CD4-positive, alpha-beta T cell treated with Interferon gamma for 1 hour (primary cell): ENCODE measurements around the gene CNIH3.

Source experiments
- DNase-seq: peaks from one replicate; pipeline ENCODE4 v3.0.0-alpha.2; 2020

CNIH3 gene

DNA sequence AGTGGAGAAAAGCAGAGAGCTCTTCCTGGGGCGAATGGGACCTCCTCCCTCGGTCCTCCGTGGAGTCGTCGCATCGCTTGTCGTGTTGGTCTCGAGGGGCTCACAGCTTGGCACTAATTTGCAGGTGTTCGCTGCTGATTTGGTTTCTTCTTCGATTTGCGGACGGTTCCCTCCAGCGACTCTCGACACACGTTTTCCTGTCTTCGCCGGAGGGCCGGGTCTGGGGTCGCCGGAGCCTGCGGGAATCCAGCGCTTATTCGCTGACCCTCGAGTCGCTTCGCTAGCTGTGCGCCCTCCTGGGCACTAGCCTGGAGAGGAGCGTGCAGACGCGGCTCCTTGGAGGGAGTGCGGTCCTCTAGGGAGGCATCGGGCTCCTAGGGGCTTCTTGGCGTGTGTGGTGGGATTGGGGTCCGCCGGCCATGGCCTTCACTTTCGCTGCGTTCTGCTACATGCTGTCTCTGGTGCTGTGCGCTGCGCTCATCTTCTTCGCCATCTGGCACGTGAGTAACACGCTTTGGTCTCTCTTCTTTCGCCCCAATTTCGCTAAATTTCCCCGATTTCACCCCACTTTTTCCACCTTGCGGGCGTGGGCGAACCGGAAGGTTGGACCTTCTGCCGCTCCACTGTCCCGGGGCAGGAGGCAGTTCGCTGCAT, 766 bp downstream of the CNIH3 start:
- no peak for DNase-seq

DNA sequence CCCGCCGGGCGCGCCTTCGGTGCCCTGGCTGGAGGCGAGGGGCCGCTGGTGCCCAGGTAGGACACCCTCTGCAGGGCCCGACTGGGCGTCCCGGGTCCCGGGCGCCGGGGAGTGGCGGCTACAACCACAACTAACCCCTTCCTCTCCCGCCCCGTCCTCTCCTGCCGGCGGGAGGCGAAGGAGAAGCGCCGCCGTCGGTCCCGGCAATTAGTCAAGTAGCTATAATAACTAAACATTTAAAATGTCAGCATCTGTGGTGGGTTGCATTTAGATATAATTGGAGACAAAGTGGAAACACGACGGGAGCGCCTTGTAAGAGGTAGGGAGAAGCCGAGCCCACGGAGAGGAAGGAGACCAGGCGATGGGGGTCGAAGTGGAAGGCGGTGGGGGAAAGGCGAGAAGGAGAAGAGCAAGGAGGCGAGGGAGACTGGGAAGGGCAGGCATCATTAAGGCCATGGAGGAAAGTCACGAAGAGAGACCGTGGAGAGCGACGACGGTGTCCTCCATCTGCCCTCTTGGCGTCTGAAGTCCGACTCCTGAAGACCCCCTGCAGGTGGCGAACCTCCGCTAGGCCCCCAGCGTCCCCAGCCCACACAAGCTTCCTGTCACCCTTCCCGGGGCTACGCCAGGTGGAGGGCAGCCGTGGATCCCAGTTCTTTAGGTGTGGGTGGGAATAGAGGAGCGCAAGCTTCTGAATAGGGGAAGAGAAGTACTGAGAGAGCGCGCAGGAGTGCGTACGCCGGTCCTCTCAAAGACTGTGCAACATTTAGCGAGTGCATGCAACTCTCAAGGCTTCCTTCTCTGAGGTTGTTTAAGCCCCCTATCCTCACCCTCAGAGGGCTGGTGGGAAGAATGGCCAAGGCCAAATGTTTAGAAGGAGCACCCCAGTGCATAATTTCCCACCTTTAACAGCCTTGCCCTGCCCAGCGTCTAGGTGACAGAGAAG, 1.6 kb downstream of the CNIH3 start:
- no peak for DNase-seq

GRCh38 chr1:224619209-224619608, 3.1 kb downstream of the CNIH3 start:
- DNase-seq: no peak

DNA sequence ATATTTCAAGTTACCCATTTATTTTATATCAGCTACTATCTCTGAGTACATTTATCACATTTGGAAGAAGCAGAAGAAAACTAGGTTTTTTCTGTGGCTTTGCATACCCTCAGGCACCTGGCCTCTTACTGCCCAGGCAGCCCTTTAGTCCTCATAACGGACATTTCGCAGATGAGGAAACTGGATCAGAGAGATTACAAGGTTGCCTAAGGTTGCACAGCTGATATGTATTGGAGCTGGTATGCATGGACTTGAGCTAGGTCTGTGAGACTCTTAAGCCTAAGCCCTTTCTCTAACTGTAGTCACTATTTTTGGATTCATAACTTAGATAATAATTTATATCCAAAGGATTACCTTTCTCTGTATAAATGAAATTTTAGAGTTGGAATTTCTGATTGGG, 4.0 kb downstream of the CNIH3 start:
- DNase-seq: no peak

DNA sequence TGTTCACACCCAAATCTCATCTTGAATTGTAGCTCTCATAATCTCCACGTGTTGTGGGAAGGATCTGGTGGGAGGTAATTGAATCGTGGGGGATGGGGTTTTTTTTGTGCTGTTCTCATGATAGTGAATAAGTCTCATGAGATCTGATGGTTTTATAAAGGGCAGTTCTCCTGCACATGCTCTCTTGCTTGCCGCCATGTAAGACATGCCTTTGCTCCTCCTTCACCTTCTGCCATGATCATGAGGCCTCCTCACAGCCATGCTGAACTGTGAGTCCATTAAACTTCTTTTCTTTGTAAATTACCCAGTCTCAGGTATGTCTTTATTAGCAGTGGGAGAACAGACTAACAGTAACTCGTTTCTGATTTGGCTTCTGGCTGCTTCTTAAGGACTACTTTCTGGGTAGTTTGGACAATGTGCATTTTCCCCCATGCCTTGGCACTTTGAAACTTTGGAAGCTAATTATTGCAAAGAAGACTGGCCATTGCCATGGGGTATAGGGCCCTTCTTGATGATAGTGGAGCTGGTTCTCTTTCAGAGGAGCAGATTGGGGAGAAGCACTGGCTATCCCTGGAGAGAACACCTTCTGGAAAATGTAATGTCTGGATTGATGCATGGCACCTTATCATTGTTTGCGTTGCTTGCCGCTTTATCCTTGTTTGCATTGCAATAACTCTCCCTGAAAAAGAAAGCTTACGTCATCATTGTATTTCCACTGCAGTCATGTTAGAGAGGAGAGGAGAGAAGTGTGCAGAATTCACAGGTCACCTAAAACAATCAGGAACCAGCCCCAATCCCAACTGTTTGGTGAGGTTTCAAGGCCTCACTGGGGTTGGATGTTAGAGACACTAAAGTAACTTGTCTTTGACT, 5.9 kb downstream of the CNIH3 start:
- no peak for DNase-seq

GRCh38 chr1:224622831-224623230, 6.7 kb downstream of the CNIH3 start:
- no peak for DNase-seq

DNA sequence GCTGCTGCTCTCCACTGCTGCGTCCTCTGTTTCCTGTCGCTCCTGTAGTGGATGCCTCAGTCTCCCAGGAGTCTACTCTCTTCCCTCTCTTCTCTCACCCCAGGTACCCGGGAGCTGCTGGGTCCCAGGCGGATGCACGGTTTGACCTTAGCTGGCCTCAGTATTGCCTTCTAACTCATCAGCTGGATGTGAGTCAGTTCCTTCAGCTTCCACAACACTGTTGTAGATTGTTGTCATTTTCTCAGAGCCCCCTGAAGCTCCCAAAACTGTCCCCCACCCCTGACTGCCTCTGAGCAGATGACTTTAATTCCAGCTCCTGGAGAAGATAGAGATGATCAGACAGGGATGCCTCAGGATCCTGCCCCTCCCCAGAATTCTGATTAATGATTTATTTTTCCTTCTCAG, 7.2 kb downstream of the CNIH3 start:
- no peak for DNase-seq

DNA sequence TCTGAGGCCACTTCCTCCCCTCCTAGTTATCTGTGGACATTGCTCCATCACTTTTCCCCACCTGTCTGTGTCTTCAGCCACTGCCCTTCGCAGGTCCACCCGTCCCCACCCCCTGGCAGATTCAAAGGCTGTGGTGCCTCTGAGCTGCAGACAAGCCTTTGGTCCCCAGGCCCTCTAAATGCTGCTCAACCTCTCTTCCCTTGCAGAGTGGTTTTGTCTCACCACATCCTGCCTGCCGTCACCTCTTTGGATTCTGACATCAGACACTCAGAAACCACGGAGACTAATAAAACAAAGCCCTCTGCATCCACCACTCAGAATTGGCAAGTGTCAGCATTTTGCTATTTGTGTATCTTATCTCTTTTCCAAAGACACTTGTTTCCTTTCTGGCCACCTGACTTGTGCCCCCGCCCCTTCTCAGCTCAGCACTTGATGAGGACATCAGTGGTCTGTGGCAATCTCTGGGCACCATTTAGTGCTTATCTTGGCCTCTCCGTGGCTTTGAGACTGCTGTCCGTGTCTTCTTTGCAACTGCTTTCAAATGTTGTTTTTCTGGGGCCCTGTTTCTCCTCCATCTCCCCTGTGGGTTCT, 7.7 kb downstream of the CNIH3 start:
- DNase-seq: peak; percentile 82

DNA sequence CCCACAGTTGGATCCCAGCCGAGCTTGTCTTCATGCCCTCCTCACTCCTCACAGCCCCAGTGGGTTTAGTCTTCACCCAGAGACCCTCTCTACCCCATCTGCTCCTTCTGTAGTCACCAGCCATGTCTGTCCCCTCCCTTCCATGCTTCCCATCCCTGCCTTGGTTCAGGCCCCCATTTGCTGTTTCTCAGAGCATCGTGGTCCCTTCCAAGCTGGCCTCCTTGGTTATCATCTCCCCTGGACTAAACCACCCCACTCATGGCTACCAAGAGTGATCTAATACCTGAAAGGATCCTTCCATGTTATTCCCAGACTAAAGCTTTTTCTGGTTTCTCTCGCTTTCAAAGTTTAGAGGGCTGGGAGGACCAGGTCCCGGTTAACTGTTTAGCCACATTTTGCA, 8.3 kb downstream of the CNIH3 start:
- DNase-seq: no peak

DNA sequence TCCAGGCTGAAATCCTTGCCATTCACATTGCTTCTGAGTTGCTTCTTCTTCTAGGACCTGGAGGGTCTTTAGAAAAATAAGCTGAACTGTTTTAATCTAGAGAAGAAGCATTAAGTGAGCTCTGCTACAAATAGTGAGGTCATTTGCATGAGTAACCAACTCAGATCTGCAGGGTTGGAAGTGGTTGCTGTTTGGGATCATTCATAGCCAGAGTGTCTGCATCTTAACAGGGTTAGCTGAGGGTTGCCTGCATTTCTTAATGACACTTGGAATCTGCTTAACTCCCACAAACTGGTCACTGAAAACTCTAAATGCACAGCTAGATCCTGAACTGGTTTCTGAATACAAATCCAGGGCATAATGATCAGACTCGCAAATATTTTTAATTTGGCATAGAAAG, 9.9 kb downstream of the CNIH3 start:
- DNase-seq: no peak

DNA sequence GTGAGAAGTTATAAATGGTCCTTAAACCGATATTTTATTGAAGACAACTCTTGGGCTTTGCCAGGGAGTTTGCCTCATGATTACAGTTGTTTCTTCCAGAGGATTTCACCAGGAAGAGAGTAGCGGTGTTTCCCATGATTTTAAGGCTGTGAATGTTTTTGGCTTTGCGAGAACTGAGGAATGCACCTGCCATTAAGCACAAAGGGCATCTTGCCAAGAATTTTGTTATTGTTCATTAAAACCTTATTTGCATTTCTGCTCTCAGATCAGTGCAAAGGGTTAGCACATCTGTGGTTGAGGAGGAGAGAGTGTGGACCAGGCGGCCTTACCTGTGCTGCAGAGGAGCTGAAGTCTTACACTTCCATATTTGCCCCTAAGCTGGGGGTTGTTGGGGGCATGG, 13.8 kb downstream of the CNIH3 start:
- DNase-seq: no peak

- DNase-seq: no peak
Observed at GRCh38 chr1:224631462-224632115, 15.5 kb downstream of the CNIH3 start.

GRCh38 chr1:224632381-224632871, 16.3 kb downstream of the CNIH3 start:
- DNase-seq: no peak

DNA sequence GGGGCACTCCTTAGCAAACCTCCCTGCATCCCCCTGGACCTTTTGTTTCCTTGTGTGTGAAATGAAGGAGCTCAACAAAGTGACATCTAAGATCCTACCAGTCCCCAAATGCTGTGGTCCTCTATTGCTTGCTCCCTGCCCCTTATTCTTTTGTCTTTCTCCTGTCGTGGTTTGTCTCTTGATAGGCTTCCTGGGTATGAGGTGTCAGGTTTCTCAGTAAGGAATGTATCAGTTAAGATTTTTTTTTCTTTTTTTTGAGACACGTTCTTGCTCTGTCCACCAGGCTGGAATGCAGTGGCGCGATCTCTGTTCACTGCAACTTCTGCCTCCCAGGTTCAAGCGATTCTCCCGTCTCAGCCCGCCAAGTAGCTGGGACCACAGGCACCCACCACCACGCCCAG, 16.8 kb downstream of the CNIH3 start:
- DNase-seq: no peak

GRCh38 chr1:224635356-224635755, 19.2 kb downstream of the CNIH3 start:
- DNase-seq: no peak

- no peak for DNase-seq
Observed at GRCh38 chr1:224637515-224637914, 21.4 kb downstream of the CNIH3 start.

GRCh38 chr1:224637936-224638335, 21.8 kb downstream of the CNIH3 start:
- no peak for DNase-seq

DNA sequence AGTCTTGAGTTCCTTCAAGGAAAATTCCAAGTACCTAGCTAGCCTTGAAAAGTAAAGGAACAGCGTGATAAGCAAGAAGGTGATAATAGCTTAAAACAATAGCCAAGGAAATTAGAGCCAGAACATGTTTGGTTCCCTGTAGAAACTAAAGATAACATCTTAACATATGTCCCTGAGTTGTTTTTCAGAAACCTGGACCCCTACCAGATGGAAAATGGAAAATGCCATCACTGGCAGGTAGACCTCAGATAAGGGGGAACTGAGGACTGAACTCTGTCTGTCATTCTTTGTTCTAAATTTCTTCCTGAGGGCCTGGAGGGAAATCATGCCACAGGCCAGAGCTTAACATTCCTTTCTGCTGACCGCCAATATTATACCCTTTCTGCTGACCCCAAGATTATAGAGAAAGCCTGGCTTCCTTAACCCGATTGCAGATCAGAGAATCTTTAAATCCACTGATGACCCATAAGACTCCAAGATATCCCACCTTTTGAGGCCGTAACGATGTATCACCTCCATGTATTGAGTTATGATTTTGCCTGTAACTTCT, 23.4 kb downstream of the CNIH3 start:
- no peak for DNase-seq

DNA sequence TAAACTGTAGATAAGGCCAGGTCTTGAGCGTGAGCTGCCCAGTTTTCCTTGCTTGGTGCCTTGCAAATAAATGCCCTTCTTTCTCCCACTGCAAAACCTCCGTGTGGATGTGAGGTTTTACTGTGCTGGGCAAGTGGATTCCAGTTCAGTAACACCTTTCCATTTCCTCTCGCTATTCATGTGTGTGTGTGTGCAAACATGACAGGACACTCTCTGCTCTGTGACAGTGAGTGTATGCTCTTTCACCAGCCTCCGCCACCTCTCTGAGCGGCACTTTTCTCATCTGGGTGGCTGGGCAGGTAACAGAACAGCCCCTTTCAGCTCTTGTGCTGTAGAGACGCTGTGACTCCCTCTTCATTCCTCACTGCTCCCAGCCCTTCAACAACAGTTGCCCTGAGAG, 23.9 kb downstream of the CNIH3 start:
- DNase-seq: no peak

DNA sequence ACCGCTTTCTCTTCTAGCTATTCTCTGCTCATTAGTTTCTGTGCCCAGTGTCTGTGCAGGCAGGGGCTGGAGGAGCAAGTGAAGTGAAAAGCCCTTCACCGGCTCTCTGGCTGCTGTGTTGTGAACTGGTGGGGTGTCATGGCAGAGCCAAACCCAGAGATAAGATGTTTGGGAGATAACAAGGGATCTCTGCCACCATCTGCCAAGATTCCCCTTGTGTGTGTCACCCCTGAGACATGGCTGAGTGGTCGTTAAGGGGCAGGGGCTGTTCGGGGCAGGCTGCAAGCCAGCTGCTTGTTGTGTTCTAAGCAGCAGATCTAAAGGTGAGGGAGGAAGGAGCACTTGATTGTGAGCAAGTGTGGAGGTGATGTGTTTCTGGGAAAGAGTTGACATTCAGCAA, 24.5 kb downstream of the CNIH3 start:
- DNase-seq: no peak

DNA sequence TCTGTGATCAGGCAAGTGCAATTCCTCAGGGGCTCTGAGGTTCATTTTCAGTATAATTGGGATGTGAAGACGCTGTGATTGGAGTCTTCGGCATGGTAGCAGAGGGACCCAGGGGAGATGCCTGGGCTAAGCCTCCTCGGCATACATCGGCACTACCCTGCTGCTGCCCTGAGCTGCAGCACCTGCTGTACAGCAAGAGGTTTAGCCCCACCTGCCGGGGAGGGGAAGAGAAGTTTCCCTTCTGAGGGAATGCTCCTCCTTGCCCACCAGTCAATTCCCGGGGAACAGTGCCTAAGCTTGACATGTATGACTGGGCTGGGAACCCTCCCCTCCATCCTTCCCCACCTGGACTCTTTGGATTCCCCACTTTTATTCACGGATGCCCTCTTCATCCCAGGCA, 24.9 kb downstream of the CNIH3 start:
- no peak for DNase-seq

- no peak for DNase-seq
Observed at GRCh38 chr1:224643653-224644052, 27.5 kb downstream of the CNIH3 start.
